ENCODE data around the gene RALGPS1.

The RALGPS1 gene

GRCh38 chr9:127050152-127050551, 135.6 kb downstream of the RALGPS1 start:
- no peak for DNase-seq (ENCODE audit: low read depth in 3 of 3, low spot score in 1 of 3)

DNA sequence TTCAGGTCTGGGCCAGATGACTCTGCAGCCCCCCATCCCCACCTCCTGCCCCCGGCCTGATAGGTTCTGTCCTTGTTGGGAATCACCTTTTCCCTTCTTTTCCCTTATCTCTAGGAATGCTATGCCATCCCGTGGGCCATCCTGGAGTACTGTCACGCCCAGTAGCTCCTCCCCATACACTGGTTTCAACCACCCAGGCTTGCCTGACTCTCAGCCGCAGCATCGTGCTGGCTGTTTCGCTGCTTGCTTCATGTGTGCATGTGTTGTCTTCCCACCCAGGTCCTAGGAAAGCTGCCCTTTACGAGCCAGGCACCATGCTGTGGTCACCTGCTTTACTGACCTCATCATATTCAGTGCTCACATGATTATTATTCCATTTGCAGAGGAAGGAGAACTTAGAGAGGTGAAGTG, 136.0 kb downstream of the RALGPS1 start:
- DNase-seq (ENCODE audit: low read depth in 3 of 3, low spot score in 1 of 3): no peak

DNA sequence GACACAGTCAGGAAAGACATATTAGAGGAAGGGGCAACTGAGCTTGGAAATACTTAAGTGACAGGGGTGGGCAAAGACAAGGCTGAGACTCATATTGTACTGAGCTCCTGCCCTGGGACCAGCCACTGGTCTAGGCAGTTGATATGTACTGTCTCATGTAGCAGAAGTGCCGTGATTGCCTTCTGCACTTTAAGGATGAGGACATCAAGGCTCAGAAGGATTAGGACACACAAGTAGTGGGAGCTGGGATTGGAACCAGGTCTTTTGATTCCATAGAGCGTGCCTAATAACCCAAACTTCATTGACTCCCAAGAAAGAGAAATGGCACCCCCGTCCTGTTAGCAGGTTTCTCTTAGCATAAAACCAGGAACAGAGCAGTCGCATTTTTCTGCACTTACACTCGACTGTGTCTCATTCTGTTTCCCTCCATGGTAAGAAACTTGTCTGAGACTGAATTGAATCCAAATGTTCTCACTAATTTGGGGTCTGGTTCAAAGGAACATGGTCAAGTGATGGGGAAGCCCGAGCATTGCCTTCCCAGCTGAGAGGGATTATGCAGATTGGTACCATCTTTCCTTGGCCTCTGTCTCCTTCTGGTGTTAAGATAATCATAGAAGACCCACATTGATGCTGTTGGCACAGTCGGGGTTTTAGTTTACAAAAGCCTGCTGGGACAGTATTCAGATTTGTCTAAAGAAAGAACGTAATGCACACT, 137.5 kb downstream of the RALGPS1 start:
- no peak for DNase-seq (ENCODE audit: low read depth in 3 of 3, low spot score in 1 of 3)

DNA sequence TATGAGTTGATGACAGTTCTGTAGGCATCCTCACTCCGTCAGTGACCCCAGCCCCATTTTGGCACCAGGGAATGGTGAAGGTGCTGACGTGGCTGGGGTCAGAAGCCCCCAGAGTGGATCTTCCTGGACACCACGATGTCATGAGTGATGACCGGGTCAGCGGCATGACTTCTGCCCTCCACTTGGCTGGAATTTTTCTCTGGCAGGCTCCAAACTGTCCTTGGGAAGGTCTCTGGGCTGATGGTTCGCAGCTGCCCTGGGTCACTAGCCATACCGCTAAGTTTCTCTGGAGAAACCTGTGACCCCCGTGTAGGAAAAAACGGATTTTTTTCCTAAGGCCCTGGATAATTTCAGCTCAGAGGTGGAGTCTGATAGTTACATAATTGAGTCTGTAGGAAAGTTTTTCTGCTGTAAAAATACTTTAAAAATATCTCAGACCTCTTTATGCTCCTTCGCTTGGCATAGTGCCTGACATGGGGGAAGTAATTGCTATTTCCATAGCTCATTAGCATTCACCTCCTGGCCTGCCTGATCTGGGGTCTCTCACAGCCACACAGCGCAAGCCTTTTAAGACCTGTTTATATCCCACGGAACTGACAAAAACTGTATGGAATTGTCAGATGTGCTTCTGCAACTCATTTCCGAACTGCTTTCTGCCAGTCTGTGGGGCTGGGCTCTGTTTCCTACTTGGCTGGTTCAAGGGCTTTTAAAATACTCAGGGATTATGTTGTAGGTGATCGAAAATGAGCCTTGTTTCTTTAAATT, 138.7 kb downstream of the RALGPS1 start:
- no peak for DNase-seq (ENCODE audit: low read depth in 3 of 3, low spot score in 1 of 3)

GRCh38 chr9:127053960-127054359, 139.4 kb downstream of the RALGPS1 start:
- DNase-seq (ENCODE audit: low read depth in 3 of 3, low spot score in 1 of 3): no peak

GRCh38 chr9:127055745-127056402, 141.3 kb downstream of the RALGPS1 start:
- no peak for DNase-seq (ENCODE audit: low read depth in 3 of 3, low spot score in 1 of 3)

DNA sequence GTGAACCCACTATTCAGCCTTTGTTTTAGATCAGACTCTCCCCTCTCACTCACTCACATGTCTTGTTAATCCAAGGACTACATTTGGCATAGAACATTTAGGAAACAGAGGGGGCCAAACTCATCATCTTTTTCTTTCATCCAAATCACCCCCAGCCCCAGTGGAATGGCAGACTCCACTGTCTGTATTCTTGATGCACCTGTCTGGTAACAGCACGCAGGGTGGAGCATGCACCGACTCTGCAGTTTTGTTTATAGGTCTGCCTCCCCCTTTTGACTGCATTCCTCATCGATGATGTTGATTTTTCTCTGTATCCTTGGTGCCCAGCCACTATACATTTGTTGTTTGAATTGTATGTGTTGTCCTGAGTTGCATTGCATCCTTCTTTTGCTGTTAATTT, 141.9 kb downstream of the RALGPS1 start:
- DNase-seq (ENCODE audit: low read depth in 3 of 3, low spot score in 1 of 3): no peak

GRCh38 chr9:127058011-127058644, 143.5 kb downstream of the RALGPS1 start:
- DNase-seq (ENCODE audit: low read depth in 3 of 3, low spot score in 1 of 3): no peak

DNA sequence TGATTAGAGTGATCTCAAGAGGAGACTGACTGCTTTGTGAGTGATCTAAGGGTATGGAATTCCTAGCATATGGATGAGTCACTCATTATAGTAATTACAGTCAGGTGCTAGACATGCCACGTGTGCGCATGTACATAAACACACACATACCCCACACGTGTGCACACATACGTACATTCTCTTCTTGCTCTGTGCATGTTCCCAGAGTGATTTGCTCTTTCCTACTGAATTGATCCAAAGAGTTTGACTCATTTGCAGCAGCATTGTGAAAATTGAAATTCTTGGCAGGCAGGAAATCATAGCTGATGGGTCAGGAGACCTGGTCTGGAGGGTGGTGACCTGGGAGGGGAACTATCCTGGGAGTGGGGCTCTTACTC, 144.1 kb downstream of the RALGPS1 start:
- no peak for DNase-seq (ENCODE audit: low read depth in 3 of 3, low spot score in 1 of 3)

DNA sequence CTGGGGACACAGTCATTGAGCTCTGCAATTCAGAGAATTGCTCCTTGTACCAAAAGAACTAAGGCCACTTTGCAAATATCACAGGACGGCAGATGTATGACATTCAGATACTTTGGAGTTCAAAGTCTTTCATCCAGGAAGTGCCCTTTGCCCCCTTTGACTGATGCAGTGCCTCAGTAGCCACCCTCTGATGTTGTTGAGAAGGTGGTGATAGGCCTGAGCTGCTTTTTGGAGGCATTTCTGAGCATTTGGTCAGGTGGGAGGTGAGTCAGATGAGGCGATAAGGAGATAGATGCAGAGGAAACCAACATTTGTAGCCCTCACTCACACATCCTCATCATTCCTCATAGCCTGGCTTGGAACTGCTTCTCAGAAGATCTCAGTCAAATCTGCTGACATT, 144.4 kb downstream of the RALGPS1 start:
- DNase-seq (ENCODE audit: low read depth in 3 of 3, low spot score in 1 of 3): no peak

- DNase-seq (ENCODE audit: low read depth in 3 of 3, low spot score in 1 of 3): no peak
Measured at GRCh38 chr9:127059765-127060361, 145.3 kb downstream of the RALGPS1 start.

GRCh38 chr9:127061411-127061810, 146.8 kb downstream of the RALGPS1 start:
- no peak for DNase-seq (ENCODE audit: low read depth in 3 of 3, low spot score in 1 of 3)

DNA sequence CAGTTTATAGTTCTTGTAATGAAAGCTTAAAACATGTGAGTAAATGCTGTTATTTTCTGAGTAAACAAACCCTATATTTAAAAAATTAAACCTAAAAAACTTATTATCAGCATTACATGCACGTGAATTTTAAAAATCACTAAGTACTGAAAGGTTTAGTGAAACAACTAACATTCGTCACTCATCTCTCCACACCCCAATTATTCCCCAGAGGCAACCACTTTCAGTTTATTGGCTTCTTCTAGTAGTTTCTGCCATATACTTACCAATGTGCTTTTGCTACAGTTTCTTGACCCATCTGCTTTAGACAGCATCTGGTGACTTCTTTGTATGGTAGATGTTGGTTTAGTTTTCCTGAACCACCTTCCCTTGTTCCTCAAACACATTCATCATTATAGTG, 149.8 kb downstream of the RALGPS1 start:
- DNase-seq (ENCODE audit: low read depth in 3 of 3, low spot score in 1 of 3): no peak

- DNase-seq (ENCODE audit: low read depth in 3 of 3, low spot score in 1 of 3): no peak
Measured at GRCh38 chr9:127065592-127065991, 151.0 kb downstream of the RALGPS1 start.

DNA sequence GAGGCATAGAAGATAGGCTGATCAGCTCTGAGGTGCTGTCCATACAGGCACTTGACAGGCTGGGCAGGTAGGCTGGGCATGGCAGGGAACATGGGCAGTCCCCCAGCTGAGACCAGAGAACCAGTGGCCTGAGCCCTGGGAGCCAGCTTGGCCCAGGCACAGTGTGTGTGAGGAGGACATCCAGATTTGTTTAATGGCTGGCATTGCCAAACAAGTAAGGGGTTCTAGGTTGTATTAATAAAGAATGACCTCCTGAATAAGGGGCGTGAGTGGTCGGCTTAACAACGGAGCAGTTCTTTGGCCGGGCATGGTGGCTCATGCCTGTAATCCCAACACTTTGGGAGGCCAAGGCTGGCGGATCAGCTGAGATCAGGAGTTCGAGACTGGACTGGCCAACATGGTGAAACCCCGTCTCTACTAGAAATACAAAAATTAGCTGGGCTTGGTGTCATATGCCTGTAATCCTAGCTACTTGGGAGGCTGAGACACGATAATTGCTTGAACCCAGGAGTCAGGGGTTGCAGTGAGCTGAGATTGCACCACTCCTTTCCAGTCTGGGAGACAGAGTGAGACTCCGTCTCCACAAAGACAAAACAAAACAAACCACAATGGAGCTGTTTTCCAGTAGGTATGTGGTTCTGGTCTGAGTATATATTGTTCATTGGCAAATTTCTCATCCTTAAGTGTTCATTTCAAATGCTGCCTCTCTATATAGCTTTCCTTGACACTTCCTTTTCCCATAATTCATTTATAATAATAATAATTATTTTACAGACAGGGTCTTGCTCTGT, 151.7 kb downstream of the RALGPS1 start:
- DNase-seq (ENCODE audit: low read depth in 3 of 3, low spot score in 1 of 3): no peak

GRCh38 chr9:127066851-127067136, 152.2 kb downstream of the RALGPS1 start:
- no peak for DNase-seq (ENCODE audit: low read depth in 3 of 3, low spot score in 1 of 3)

DNA sequence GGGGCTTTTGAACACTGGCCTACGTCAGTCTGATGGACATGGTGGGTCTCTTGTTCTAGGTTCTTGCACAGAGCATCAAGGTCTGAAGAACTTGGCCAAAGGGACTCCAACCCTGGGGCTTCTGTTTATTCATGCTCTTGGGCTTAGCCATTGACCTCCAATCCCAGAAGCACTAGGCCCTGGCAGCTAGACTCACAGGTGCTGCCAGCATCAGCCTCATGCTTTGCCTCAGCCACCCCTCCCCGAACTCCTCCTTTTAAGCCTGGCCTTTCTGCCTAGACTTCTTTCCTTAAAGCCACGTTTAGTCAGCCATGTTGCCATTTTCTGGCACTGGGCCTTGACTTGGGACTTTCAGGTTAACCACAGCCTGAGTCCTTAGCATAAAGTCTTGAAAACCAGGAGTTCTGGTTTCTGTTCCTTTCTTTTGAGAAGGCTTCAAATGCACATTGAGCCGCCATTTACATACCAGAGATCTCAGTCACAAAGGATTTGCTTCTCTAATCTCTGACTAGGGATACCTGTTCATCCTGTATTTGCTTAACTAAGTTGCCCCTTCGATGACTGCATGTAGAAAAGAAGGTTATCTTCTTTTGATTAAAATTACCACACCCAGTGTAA, 153.1 kb downstream of the RALGPS1 start:
- no peak for DNase-seq (ENCODE audit: low read depth in 3 of 3, low spot score in 1 of 3)

DNA sequence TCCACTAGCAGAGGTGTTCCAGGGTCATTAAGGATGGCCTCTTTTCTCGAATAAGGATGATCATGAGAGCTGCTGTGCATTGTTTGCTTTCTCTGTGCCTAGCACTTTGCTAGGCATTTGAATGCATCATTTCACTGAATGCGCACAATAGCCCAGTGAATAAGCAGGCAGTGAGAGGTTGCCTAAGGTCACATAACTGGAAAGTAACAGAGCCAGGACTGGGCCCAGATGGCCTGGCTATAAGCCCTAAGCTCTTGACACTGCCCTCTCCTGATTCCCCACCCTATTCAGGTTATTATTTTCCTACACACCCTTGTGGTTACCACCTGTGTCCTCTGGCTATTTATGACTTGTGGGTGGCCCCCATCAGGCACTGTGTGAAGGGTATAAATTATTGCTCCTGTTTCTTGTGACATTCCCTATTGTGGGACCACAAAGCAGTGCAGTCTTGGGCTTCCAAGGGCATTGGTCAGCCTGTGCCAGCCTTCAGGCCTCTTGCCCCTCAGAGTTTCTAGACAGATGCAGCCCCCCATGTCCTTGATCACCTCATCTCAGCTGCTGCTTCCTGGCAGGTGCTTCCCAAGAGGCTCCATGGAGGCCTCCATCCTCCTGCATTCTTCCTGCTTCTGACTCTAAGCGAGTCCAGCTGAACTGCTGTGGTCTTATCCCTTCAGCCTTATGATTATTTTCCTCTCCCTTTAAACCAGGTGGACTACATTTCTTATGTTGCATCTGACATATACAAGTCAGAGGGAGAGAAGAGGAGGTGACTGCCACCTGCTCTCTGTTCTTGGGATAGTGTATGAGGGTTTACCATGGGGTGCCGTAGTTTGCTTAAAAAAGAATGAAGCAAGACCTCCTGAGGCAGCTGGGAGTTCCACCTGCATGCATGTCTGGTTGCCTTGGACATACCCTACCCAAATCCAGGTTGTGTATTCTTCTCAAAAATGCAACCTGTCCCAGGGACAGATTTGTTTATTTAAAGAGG, 160.3 kb downstream of the RALGPS1 start:
- DNase-seq (ENCODE audit: low read depth in 3 of 3, low spot score in 1 of 3): no peak
